ENCODE data around the gene C1orf159.

DNA sequence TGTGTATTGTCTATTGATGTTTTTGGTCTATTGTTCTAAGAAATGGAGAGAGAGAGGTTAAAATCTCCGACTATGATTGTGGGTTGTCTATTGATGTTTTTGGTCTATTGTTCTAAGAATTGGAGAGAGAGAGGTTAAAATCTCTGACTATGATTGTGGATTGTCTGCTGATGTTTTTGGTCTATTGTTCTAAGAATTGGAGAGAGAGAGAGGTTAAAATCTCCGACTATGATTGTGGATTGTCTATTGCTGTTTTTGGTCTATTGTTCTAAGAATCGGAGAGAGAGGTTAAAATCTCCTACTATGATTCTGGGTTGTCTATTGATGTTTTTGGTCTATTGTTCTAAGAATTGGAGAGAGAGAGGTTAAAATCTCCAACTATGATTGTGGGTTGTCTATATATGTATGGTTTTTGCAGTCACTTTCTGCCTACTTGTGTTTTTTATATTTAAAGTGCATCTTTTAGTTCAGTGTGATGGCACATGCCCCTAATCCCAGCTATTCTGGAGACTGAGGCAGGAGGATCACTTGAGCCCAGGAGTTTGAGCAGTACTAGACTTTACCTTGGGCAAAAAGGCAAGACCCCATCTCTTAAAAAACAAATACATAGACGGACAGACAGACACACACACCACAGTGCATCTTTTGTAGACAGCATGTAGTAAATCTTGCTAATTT is 16.2 kb downstream of the C1orf159 start:
- no peak for TF ChIP-seq CTCF (IDR thresholded peaks at IDR 0.05; ENCODE audit: low read depth, low read length)
- TF ChIP-seq EZH2phosphoT487 (IDR thresholded peaks at IDR 0.05; ENCODE audit: low read depth) = no peak
